Coronary artery (tissue), 2 donors: ENCODE measurements around the gene CTRL.

ENCODE experiments used
- DNase-seq: peaks from one replicate; pipeline ENCODE4 v3.0.0-alpha.2; 2017; ENCODE audit warnings: low spot score
- H3K27ac ChIP-seq, 2 donors: fragments of 200-600 bp; sonication (generic); one replicate each; pipeline ENCODE4 v1.5.1; 2016 to 2019
- H3K4me3 ChIP-seq: fragments of 200-600 bp; sonication (generic); 2 replicates; pipeline ENCODE4 v1.5.1; 2016; ENCODE audit warnings: mild to moderate bottlenecking, moderate library complexity
- TF ChIP-seq, protein P1 (sequence below): fragments of 200-600 bp; sonication (generic); IDR thresholded peaks from one replicate; pipeline ENCODE4 v1.5.1; 2019; ENCODE audit warnings: antibody characterized with exemption

The CTRL gene

DNA sequence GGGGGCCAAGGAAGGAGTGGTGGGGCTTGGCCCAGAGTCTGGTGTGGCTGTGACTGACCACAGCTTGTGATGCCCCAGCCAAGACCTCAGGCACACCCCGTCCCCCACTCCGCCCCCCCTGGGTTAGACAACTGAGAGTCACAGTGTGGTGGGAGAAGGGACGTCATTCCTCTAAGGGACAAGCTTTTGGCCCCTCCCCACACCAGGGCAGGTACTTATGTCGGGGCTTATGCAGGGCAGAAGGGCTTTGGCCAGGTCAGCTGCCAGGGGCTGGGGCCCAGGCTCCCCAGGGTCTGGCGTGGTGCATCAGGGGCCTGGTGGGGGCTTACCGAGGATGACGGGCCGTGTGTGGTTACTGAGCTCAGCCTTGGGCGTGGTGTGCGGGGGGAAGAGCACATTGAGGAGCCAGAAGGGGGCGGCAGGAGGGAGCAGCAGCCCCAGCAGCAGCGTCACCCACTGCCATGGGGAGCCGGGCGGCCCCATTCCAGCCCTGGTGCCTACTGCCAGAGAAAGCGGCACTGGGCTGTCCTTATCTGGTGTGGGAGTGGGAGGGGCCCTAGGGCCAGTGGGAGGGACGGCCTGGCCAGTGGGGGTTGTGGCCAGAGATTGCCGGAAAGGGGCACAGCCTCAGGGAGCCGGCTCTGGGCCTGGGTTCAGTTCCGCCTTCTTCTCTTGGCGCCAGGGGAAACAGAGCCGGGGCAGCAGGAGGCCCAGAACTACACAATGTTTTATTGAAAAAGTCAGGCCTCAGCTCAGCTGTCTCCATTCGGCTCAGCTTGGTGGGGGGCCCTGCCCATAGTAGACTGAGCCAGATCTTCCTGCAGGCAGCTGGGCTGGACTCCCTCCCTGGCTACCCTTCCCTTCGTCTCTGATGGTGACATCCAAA is 12.2 kb upstream of the CTRL start, which contains the start of gene LCAT:
Gene LCAT (minus strand): TSS at position 502 of the 886 bp plus-strand sequence. CDS start 19 bp downstream, at position 483.
- Histone ChIP-seq H3K27ac (peak within 1 kb of the TSS; percentile 44 to 89), H3K4me3 (peak within 1 kb of the TSS; percentile 48)
- TF ChIP-seq, protein P1, sequence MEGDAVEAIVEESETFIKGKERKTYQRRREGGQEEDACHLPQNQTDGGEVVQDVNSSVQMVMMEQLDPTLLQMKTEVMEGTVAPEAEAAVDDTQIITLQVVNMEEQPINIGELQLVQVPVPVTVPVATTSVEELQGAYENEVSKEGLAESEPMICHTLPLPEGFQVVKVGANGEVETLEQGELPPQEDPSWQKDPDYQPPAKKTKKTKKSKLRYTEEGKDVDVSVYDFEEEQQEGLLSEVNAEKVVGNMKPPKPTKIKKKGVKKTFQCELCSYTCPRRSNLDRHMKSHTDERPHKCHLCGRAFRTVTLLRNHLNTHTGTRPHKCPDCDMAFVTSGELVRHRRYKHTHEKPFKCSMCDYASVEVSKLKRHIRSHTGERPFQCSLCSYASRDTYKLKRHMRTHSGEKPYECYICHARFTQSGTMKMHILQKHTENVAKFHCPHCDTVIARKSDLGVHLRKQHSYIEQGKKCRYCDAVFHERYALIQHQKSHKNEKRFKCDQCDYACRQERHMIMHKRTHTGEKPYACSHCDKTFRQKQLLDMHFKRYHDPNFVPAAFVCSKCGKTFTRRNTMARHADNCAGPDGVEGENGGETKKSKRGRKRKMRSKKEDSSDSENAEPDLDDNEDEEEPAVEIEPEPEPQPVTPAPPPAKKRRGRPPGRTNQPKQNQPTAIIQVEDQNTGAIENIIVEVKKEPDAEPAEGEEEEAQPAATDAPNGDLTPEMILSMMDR: no peak
- peak; percentile 91 for DNase-seq

DNA sequence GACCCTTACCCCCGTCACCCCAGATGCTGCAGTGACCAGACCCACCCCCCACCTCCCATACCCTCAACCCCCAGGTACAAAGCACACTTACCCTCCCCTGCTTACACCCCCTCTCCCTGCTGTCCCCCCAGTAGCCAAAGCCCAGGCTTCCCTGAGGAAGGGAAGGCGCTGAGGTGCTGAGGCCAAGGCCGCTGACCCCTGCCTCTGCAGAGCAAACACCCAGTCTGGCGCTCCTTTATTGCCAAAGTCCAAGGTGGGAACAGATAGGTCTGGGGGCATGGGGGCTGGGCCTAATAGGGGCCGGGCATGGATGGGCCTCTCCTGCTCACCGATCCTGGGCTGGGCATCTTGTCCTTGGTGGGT is 11.6 kb upstream of the CTRL start:
- no peak overlapping the region for H3K4me3 ChIP-seq
- peak overlapping the region; percentile 6 to 89 for H3K27ac ChIP-seq
- DNase-seq: no peak
- TF ChIP-seq, protein P1: no peak

DNA sequence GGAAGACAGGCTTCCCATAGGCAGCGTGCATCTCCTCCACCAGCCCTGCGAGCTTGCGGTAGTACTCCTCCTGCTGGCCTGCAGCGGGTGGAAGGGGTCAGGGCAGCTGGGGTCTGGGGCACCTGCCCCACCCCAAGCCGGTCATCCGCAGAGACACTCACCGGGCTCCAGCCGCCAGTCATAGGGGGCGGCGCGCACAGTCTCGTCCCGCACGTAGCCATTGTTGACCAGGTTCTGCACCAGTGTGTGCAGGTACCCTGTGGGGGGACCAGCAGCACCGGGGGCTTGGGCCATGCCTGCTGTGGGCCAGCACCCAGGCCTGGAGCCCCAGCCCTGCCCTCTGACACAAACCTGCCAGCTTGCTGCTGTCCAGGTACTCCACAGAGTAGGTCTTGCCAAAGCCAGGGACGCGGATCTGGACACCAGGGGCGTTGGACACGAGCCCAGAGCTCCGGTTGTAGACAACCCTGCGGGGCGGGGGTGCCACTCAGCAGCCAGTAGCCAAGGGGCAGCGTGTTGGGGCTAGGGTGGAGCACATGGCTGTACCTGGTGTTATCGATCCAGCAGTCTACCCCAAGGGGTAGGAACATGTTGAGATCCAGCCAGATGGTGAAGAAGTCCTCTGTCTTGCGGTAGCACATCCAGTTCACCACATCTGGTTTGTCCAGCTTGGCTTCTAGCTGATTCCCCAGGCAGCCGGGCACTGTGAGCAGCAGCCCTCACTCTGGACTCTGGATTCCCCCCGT is 11.0 kb upstream of the CTRL start:
- TF ChIP-seq, protein P1: no peak
- H3K27ac ChIP-seq: peak overlapping the region; percentile 6 to 89

DNA sequence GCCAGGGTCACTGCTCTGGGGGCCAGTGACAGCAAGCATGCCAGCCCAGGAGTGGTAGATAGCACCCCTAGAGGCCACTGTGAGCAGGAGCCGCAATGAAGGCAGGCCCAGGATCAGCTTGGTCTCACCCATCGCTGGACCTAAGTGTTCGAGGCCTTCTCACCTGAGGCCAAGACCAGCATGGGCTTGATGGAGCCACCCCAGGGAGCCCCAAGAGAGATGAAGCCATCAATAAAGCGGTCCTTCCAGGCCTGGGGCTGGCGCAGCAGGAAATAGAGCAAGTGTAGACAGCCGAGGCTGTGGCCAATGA is 10.5 kb upstream of the CTRL start:
- Histone ChIP-seq H3K27ac (peak overlapping the region in 1 of 2 donors; percentile 89), H3K4me3 (no peak overlapping the region)
- DNase-seq: no peak
- TF ChIP-seq, protein P1: peak; percentile 23

More for the DNA sequence above, 11.0 kb upstream of the CTRL start:
- no peak overlapping the region for H3K4me3 ChIP-seq
- no peak for DNase-seq

DNA sequence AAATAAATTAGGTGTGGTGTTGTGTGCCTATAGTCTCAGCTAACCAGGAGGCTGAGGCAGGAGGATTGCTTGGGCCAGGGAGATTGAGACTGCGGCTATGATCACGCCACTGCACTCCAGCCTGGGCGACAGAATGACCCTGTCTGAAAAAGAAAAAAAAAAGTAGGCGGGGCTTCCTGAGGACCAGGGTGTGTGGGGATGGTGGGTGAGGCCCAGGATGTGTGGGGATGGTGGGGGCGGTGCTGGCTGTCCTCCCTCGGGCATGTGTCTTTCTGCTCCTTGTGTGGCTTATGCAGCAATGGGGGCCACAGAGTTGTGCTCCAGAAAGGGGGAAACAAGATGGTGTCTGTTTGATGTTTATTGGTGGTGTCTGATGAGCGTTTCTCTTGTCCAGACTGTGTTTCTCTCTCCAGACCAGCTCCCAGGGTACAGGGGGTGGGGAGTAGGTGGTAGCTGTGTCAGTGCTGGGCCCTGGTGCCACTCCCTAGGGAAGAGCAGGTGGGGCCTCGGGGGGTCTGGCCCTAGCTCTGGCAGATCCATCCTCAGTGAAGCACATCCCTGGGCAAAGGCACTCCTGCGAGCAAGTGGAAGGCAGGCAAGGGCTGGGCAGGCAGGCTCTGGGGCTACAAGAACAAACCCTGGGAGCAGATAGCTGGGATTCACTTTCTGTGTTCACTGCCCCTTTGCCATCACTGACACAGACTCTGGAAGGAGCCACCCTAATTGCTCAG is 10.0 kb upstream of the CTRL start:
- no peak for DNase-seq
- Histone ChIP-seq H3K27ac (peak overlapping the region in 1 of 2 donors; percentile 89), H3K4me3 (no peak overlapping the region)
- TF ChIP-seq, protein P1: no peak

DNA sequence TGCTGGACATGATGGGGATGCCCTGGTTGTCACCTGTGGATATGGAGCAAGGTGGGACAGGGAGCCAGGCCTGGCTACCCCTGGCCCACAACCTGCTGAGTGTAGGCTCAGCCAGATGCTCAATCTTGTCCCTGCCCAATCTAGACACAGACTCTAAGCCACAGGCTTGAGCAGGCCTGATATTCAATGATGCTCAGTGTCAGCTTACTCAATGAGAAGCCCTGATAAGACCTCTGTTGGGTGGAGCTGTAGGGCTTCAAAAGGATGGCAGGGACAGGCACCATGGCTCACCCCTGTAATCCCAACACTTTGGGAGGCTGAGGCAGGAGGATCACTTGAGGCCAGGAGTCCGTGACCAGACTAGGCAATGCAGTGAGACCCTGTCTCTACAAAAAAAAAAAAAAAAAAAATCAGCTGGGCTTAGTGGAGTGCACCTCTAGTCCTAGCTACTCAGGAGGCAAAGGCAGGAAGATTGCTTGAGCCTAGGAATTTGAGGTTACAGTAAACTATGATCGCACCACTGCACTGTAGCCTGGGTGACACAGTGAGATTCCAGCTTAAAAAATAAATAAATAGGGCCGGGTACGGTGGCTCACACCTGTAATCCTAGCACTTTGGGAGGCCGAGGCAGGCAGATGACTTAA is 8.9 kb upstream of the CTRL start:
- DNase-seq: no peak
- no peak overlapping the region for H3K4me3 ChIP-seq
- H3K27ac ChIP-seq: no peak overlapping the region
- TF ChIP-seq, protein P1: no peak
